ENCODE data around the gene CYP24A1. TPM values are rescaled to one million over a fixed set of nuclear protein-coding genes. Genes with fewer than 3 reads are reported as not detected.

Gene CYP24A1
- total and polyA plus RNA-seq, 2 of the 8 experiments (the other 6 are each of a cell fraction or from before 2014, with no cell fraction given): not detected

- TF ChIP-seq RFX5 (IDR thresholded peaks at IDR 0.05; ENCODE audit: borderline replicate concordance, low read depth, low read length): no peak
- no peak for TF ChIP-seq KDM5A (IDR thresholded peaks at IDR 0.05; ENCODE audit: low read length)
- no peak for TF ChIP-seq RNF2 (IDR thresholded peaks at IDR 0.05; ENCODE audit: borderline replicate concordance, low read depth, low read length, missing control alignments, poor library complexity, severe bottlenecking)
- TF ChIP-seq CBX5 (IDR thresholded peaks at IDR 0.05; ENCODE audit: low read depth, low read length): no peak
- no peak for TF ChIP-seq CTBP2 (IDR thresholded peaks at IDR 0.05; ENCODE audit: borderline replicate concordance, insufficient read depth, insufficient read length, low read length)
- no peak for TF ChIP-seq USF2 (IDR thresholded peaks at IDR 0.05; ENCODE audit: low read length)
Observed at GRCh38 chr20:54153041-54153327, 20.8 kb downstream of the CYP24A1 start (continued).
